Panc1 (cell line): ENCODE results near the gene ATF7.

ENCODE experiments used
- SIN3A ChIP-seq: IDR thresholded peaks from 2 replicates; pipeline ENCODE4 v1.6.1; 2012; ENCODE audit warnings: low read depth, mild to moderate bottlenecking, low read length, moderate library complexity, borderline replicate concordance; ENCODE audit not compliant: insufficient read depth
- TF ChIP-seq, protein P1 (sequence below), 2 experiments: IDR thresholded peaks; 2 replicates each; pipeline ENCODE4 v1.6.1; 2011 to 2012; ENCODE audit warnings: low read depth in 2 of 2, control low read depth in 1 of 2, low read length in 1 of 2, mild to moderate bottlenecking in 1 of 2, moderate library complexity in 1 of 2; ENCODE audit not compliant: insufficient read depth in 1 of 2

DNA sequence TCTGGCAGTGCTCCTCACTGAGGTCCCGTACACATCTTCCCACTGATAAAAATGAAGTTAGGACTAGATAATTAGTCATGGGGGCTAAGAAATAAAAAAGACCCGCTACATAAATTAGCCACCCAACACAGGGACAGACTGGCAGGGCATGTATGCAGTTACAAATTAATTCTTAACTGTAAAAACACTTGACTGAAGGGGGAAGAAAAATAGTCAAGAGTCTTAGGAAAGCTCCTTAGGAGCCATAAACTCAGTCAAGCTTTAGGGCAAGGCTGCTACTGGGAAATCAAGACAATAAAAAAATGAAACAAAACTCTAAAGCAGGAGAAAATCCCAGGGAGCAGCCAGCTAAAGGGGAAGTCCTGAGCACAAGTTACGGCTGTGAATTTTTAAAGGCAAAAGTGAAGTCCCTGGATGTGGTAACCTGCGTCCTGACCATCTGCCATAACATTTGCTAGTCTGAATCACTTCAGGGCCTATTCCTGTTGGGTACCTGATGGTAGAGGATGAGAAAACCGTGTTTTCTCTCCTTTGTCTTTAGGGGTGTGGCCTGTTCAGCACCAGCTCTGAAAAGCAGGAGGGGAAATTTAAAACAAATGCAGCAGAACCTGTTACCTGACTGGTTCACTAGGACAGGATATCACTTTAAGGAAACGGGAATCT, 111.4 kb downstream of the ATF7 start:
- no peak for TF ChIP-seq SIN3A
- TF ChIP-seq, protein P1, sequence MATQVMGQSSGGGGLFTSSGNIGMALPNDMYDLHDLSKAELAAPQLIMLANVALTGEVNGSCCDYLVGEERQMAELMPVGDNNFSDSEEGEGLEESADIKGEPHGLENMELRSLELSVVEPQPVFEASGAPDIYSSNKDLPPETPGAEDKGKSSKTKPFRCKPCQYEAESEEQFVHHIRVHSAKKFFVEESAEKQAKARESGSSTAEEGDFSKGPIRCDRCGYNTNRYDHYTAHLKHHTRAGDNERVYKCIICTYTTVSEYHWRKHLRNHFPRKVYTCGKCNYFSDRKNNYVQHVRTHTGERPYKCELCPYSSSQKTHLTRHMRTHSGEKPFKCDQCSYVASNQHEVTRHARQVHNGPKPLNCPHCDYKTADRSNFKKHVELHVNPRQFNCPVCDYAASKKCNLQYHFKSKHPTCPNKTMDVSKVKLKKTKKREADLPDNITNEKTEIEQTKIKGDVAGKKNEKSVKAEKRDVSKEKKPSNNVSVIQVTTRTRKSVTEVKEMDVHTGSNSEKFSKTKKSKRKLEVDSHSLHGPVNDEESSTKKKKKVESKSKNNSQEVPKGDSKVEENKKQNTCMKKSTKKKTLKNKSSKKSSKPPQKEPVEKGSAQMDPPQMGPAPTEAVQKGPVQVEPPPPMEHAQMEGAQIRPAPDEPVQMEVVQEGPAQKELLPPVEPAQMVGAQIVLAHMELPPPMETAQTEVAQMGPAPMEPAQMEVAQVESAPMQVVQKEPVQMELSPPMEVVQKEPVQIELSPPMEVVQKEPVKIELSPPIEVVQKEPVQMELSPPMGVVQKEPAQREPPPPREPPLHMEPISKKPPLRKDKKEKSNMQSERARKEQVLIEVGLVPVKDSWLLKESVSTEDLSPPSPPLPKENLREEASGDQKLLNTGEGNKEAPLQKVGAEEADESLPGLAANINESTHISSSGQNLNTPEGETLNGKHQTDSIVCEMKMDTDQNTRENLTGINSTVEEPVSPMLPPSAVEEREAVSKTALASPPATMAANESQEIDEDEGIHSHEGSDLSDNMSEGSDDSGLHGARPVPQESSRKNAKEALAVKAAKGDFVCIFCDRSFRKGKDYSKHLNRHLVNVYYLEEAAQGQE (IDR thresholded peaks at IDR 0.05; ENCODE audit: insufficient read depth in 1 of 2, low read depth in 2 of 2, low read length in 1 of 2) = no peak
